ENCODE results near the gene DCDC2C. TPM values are rescaled to one million over a fixed set of nuclear protein-coding genes. Genes with fewer than 3 reads are reported as not detected.

The DCDC2C gene
- total and polyA plus RNA-seq, 2 donors (not counting 1 experiment from before 2014, with no cell fraction given), result not detected

- Histone ChIP-seq H3K9ac (ENCODE audit: insufficient read depth, low read length) (no peak overlapping the region), H3K27ac (ENCODE audit: insufficient read depth, low read length) (no peak overlapping the region)
- no peak for TF ChIP-seq CTCF (conservative IDR thresholded peaks at IDR 0.05 in 1 of 2, IDR thresholded peaks at IDR 0.05 in 1 of 2; ENCODE audit: low read depth in 1 of 2, low read length in 2 of 2)
- no peak for TF ChIP-seq EZH2 (IDR thresholded peaks at IDR 0.05; ENCODE audit: low read length, missing control alignments)
Observed at GRCh38 chr2:3729786-3730185, 26.4 kb downstream of the DCDC2C start.

GRCh38 chr2:3730646-3731045 is 27.3 kb downstream of the DCDC2C start:
- DNase-seq (ENCODE audit: low read depth in 2 of 2), result peak in 1 of 2 donors; percentile 19
- no peak overlapping the region for H3K27ac ChIP-seq (ENCODE audit: insufficient read depth, low read length)
- H3K27me3 ChIP-seq (ENCODE audit: control insufficient read depth, insufficient read depth, low read length), result peaks cover 4% of the 10 kb centered on the region
- H2AFZ ChIP-seq (ENCODE audit: low read length), result no peak overlapping the region
- H3K4me3 ChIP-seq (replicated peaks in 1 of 4; ENCODE audit: control extremely low read depth in 1 of 4, insufficient read depth in 1 of 4, low read depth in 3 of 4, low read length in 4 of 4), result no peak overlapping the region
- H3K79me2 ChIP-seq (ENCODE audit: control insufficient read depth, insufficient read depth, low read length), result no peaks in the 10 kb centered on the region
- no peak overlapping the region for H3K9ac ChIP-seq (ENCODE audit: insufficient read depth, low read length)
- H3K4me2 ChIP-seq (ENCODE audit: extremely low read depth, insufficient read depth, low read length), result no peak overlapping the region
- no peaks in the 10 kb centered on the region for H3K36me3 ChIP-seq (ENCODE audit: control insufficient read depth, insufficient read depth, low read length)
- H3K9me3 ChIP-seq (ENCODE audit: control insufficient read depth, insufficient read depth, low read depth, low read length), result no peaks in the 10 kb centered on the region
- no peaks in the 10 kb centered on the region for H4K20me1 ChIP-seq (ENCODE audit: control insufficient read depth, extremely low read depth, insufficient read depth, low read length)
- TF ChIP-seq CTCF (conservative IDR thresholded peaks at IDR 0.05 in 1 of 2, IDR thresholded peaks at IDR 0.05 in 1 of 2; ENCODE audit: low read depth in 1 of 2, low read length in 2 of 2) (no peak), EZH2 (IDR thresholded peaks at IDR 0.05; ENCODE audit: low read length, missing control alignments) (no peak)
- no peaks in the 10 kb centered on the region for H3K4me1 ChIP-seq (ENCODE audit: control insufficient read depth, extremely low read depth, insufficient read depth, low read length)

More at GRCh38 chr2:3729786-3730185, 26.4 kb downstream of the DCDC2C start:
- Histone ChIP-seq H2AFZ (ENCODE audit: low read length) (no peak overlapping the region), H3K4me3 (replicated peaks in 1 of 4; ENCODE audit: control extremely low read depth in 1 of 4, insufficient read depth in 1 of 4, low read depth in 3 of 4, low read length in 4 of 4) (no peak overlapping the region), H3K36me3 (ENCODE audit: control insufficient read depth, insufficient read depth, low read length) (no peaks in the 10 kb centered on the region), H3K27me3 (ENCODE audit: control insufficient read depth, insufficient read depth, low read length) (peaks cover 4% of the 10 kb centered on the region), H3K4me1 (ENCODE audit: control insufficient read depth, extremely low read depth, insufficient read depth, low read length) (no peaks in the 10 kb centered on the region), H4K20me1 (ENCODE audit: control insufficient read depth, extremely low read depth, insufficient read depth, low read length) (no peaks in the 10 kb centered on the region), H3K4me2 (ENCODE audit: extremely low read depth, insufficient read depth, low read length) (no peak overlapping the region), H3K79me2 (ENCODE audit: control insufficient read depth, insufficient read depth, low read length) (no peaks in the 10 kb centered on the region), H3K9me3 (ENCODE audit: control insufficient read depth, insufficient read depth, low read depth, low read length) (no peaks in the 10 kb centered on the region)
- no peak for DNase-seq (ENCODE audit: low read depth in 2 of 2)

GRCh38 chr2:3731829-3732228 is 28.5 kb downstream of the DCDC2C start:
- H4K20me1 ChIP-seq (ENCODE audit: control insufficient read depth, extremely low read depth, insufficient read depth, low read length), result no peaks in the 10 kb centered on the region
- H3K4me3 ChIP-seq (replicated peaks in 1 of 4; ENCODE audit: control extremely low read depth in 1 of 4, insufficient read depth in 1 of 4, low read depth in 3 of 4, low read length in 4 of 4), result no peak overlapping the region
- no peak overlapping the region for H2AFZ ChIP-seq (ENCODE audit: low read length)
- no peak for DNase-seq (ENCODE audit: low read depth in 2 of 2)
- no peak overlapping the region for H3K9ac ChIP-seq (ENCODE audit: insufficient read depth, low read length)
- no peaks in the 10 kb centered on the region for H3K79me2 ChIP-seq (ENCODE audit: control insufficient read depth, insufficient read depth, low read length)
- no peaks in the 10 kb centered on the region for H3K36me3 ChIP-seq (ENCODE audit: control insufficient read depth, insufficient read depth, low read length)
- peaks cover 4% of the 10 kb centered on the region for H3K27me3 ChIP-seq (ENCODE audit: control insufficient read depth, insufficient read depth, low read length)
- H3K9me3 ChIP-seq (ENCODE audit: control insufficient read depth, insufficient read depth, low read depth, low read length), result no peaks in the 10 kb centered on the region
- H3K4me1 ChIP-seq (ENCODE audit: control insufficient read depth, extremely low read depth, insufficient read depth, low read length), result no peaks in the 10 kb centered on the region
- no peak overlapping the region for H3K27ac ChIP-seq (ENCODE audit: insufficient read depth, low read length)
- TF ChIP-seq EZH2 (IDR thresholded peaks at IDR 0.05; ENCODE audit: low read length, missing control alignments) (no peak), CTCF (conservative IDR thresholded peaks at IDR 0.05 in 1 of 2, IDR thresholded peaks at IDR 0.05 in 1 of 2; ENCODE audit: low read depth in 1 of 2, low read length in 2 of 2) (no peak)
- H3K4me2 ChIP-seq (ENCODE audit: extremely low read depth, insufficient read depth, low read length), result no peak overlapping the region

Measured in fibroblast of lung (primary cell).